GM21447 (cell line): ENCODE data around the gene GTF3C6.
"Not testable (repeated sequence)": the region's sequence is repeated elsewhere in the genome, so short reads cannot be mapped to it uniquely, and the experiment has no call there.

Experiments used
- ATAC-seq: cut with Tn5 transposase; IDR thresholded peaks from one replicate; pipeline ENCODE4 v1.9.1; 2021; ENCODE audit not compliant: unreplicated experiment

GTF3C6 gene, protein sequence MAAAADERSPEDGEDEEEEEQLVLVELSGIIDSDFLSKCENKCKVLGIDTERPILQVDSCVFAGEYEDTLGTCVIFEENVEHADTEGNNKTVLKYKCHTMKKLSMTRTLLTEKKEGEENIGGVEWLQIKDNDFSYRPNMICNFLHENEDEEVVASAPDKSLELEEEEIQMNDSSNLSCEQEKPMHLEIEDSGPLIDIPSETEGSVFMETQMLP

DNA sequence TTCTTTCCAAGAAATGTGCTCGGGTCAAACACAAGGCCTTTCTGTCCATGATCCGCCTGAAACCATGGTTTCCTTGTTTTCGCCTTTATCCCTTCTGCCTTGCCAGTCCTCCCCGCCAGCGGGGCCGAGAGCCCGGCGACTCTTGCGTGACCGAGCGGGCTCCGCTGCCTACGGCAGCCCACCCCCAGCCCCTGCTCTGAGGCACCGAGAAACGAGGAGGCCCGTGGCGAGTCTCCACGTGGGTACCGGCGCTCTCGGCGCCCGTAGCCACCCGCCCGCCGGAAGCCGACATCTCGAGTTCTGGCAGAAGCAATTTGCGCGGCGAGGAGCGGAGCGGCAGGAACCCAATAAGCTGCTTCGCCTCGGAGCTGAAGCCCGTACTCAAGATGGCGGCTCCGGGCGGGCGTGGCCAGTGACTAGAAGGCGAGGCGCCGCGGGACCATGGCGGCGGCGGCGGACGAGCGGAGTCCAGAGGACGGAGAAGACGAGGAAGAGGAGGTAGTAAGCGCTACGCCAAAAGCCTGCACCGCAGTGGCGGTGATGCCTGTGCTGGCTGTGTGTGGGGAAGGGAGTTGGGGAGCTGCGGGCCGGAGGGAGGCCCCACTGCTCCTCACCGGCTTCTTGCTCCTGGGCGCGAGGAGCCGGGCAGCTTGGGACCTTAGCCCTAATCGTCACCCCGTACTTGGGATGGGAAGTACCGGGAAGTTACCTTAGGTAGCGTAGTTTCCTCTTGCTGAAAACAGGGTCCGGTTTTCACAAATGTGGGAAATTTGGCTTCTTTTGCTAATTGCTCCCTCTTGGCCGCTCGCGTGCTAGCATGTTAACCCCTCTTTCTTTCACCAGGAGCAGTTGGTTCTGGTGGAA is at the start of gene GTF3C6:
Gene GTF3C6 (plus strand): TSS at position 378 of the 864 bp plus-strand sequence. CDS start 64 bp downstream, at position 442.
- ATAC-seq, result peak; percentile 97

DNA sequence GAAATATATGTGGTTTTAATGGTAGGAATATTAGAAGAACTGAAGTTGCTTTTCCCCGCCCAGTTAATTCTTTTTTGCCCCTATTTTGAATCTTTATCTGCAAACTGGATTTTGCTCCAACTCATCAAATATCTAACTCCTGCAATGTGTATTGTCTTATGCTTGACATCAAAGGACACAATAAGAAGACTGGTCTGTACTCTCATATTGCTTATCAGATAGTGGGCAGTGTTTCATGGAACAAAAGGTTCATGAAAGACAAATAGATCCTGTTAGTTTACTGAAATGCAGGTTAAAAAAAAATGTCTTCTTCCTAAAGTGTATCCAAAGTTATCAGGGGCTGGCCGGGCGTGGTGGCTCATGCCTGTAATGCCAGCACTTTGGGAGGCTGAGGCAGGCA is 27.7 kb upstream of the GTF3C6 start:
- no peak for ATAC-seq

DNA sequence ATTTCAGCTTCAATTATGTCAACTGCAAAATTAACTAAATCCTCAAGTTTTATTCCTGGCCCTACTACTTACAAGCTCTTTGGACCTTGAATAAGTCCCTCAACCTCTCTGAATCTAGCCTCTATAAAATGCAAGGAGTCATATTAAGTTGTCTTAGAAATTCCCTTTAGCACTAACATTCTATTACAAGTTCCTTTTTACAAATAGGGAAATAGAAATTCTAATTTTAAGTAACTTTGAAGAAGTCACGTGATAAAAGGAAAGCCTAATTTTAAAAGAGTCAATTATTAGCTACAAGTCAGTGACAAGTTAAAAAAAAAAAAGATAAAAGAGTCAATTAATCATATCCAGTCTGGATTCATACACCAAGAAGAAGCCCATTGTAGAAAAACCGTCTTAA is 24.6 kb upstream of the GTF3C6 start:
- ATAC-seq, result no peak

DNA sequence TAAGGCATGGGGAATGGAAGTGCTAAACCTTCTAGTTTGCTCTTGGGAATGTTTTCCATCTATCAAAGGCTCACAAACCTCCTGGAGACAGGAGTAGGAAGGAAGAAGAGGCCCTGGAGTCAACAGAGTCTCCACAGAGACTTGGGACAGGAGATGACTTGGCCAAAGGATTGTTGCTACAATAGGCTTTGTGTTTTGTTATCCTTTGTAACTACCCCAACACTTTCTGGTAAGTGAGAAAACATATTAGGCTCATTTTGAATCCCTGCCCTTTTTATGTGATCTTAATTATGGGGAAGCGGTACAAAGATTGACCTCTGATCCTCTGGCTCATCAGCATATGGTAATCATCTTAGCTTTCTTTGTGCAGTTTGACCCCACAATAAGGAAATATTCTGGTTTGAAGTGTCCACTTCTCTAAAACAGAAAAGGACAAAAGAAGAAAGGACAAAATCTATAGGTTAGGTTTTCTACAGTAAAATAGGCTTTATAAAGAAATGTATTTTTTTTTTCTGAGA is 24.1 kb upstream of the GTF3C6 start:
- ATAC-seq, result no peak

DNA sequence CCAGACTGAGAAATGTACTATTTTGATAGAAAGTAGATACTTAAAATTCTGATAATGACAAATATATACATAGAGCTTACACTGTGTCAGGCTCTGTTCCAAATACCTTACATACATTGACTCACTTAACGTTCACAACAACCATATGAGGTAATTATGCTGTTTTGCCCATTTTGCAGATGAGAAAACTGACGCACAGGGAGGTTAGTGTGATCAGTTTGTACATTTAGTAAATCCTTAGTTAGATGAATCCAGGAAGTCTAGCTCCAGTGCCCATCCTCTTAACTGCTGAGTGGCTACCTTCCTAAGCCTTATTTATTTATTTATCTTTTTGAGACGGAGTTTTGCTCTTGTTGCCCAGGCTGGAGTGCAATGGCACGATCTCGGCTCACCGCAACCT is 23.3 kb upstream of the GTF3C6 start:
- ATAC-seq, result no peak

DNA sequence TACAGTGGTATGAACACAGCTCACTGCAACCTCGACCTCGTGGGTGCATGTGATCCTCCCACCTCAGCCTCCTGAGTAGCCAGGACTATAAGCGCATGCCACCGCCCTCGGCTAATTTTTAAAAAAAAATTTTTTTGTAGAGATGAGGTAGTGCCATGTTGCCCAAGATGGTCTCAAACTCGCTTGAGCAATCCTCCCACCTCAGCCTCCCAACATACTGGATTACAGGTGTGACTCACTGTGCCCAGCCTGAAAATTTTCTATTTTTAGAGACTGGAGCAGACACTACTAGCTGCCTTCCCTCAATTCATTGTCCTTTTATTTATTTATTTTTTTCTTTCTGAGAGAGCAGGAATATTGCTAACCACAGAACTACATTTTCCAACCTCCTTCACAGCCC is 20.3 kb upstream of the GTF3C6 start:
- no peak for ATAC-seq

DNA sequence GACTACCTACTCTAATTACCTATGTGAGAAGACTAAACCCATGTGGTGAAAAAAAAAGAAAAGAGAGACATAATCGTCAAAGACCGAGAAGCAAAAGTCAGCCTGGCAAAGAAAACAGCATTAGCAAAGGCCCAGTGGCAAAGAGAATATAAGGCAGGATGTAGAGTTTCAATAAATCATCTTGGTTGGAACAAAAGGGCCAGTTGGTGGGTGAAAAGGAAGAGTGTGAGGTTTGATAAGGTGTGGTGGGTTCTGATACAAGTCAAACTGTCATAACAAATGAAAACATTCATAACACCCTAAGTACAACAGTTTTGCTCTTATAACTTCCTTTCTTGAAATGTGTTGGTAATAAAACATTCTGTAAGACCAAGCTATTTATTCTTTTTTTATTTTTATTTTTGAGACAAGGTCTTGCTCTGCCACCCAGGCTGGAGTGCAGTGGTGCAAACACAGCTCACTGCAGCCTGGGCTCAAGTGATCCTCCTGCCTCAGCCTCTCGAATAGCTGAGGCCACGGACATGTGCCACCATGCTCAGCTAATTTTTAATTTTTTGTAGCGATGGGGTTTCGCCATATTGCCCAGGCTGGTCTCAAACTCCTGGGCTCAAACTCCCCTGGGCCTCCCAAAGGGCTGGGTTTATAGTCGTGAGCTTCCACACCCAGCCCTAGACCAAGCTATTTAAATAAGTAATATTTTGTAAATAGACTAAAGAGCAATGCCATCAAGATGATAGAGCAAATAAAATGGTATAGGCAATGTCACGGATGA is 18.9 kb upstream of the GTF3C6 start:
- ATAC-seq, result no peak

DNA sequence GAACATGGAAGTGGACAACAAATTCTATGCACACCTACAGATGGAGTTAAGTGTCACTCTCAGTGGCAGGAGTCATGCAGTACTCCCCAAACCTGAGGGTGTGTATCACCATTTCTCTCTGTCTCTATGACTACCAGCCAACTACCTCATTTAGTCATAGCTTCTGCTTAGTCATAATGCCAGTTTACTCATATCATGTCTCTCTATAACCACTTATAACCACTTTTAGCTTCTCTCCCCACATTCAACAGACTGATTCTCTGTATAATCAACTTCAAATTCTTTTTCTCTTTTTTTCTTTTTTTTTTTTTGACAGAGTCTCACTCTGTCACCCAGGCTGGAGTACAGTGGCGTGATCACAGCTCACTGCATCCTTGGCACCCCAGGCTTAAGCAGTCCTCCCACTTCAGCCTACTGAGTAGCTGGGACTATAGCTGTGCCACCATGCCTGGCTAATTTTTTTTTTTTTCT is 13.8 kb upstream of the GTF3C6 start:
- ATAC-seq, result peak; percentile 100

DNA sequence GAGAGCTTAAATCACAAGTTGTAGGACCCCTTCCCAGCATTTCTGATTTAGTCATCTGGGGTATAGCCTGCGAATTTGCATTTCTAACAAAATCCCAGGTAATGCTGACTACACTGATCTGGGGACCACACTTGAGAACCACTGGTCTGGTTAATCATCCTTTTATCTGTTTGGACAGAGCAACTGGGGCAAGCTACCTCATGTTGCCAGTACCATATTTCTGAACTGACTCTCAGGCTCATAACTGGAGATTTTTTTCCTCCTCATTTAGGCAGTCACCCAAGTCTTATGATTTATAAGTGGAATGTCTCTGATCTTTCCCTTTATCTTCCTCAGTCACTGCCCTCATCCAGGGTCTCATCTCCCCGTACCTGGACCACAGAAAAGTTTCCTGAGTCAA is 12.0 kb upstream of the GTF3C6 start:
- no peak for ATAC-seq

DNA sequence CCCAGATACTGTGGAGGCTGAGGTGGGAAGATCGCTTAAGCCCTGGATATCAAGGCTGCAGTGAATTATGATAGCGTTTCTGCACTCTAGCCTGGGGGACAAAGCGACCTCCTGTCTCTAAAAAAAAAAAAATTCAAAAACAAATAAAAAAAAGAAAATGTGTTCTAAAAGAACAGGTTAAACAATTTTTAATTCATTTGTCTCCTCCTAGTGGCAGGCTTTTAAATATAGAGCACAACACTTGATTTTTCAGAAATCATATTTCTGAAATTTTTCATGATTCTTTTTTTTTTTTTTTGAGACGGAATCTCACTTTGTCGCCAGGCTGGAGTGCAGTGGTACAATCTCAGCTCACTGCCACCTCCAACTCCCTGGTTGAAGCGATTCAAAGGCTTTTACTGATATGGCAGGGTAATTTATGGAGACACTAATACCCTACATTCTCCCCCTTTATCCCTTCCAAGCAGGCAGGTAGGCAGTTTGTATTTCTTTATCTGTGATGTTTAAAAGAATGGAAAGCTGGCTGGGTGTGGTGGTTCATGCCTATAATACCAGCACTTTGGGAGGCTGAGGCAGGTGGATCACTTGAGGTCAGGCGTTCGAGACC is 8.7 kb upstream of the GTF3C6 start:
- no peak for ATAC-seq

DNA sequence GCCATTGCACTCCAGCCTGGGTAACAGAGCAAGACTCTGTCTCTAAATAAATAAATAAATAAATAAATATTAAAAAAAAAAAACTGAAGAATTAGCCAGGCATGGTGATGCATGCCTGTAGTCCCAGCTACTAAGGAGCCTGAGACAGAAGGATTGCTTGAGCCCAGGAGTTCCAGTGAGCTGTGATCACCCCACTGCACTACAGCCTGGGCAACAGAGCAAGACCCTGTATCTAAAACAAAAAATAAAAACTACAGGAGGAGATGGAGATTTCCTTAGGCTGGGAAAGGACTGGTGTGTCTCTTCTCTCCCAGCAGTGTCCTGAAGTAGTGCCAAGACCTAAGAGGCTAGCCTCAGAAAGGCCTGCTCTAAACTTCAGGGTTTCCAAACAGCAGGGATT is 8.1 kb upstream of the GTF3C6 start:
- ATAC-seq, result no peak

DNA sequence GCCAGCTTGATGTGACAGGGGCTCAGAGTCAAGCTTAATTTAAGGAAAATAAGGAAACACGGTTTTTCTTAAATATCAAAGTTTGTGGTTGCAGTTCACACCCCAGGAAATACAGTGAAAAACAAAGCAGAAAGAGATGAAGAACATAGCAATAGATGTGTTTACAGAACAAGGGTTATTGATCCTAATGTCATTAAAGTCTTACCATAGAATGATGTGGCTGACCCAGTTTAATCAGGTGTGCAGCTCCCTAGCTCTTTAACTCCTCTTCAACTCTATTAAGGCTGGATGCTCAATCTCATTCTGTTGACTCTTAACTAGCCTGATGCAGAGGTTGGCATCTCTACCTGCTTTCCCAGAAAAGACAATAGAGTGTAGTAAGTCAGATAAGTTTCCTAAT is 7.5 kb upstream of the GTF3C6 start:
- ATAC-seq, result no peak

DNA sequence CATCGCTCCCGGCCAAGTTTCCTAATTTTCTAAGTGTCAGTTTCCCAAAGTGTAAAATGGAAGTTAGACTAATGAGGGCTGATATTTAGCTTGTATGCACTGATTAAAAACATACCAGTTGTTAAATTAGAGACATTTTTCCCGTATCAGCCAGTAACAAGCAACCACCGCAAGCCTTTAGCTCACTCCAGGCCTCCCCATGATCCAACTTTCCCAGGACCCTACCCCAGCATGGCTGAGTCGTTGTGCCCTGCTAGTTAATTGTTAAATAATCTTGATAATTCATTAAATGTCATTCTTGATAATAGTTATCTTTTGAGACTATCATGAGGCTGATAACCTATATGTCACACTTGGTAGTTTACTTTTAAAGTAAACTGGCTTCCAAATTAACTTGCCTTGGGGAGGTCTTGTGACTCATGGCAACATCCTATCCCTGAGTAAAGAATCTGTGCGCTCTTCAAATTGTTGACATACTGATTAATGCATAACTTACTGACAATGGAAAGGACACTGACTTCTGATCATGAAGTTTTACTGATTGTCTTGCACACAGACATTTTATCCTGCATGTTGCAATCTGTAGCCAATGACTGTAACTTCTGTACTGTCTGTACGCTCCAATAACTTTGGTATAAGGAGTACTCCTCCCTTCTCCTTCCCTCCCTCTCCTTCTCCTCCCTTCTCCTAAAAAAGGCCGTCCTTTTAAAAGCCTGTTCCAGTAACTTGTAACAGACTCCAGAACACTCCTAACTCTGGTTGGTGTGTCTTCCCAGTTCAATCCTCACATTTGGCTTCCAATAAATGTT is 6.3 kb upstream of the GTF3C6 start:
- no peak for ATAC-seq

DNA sequence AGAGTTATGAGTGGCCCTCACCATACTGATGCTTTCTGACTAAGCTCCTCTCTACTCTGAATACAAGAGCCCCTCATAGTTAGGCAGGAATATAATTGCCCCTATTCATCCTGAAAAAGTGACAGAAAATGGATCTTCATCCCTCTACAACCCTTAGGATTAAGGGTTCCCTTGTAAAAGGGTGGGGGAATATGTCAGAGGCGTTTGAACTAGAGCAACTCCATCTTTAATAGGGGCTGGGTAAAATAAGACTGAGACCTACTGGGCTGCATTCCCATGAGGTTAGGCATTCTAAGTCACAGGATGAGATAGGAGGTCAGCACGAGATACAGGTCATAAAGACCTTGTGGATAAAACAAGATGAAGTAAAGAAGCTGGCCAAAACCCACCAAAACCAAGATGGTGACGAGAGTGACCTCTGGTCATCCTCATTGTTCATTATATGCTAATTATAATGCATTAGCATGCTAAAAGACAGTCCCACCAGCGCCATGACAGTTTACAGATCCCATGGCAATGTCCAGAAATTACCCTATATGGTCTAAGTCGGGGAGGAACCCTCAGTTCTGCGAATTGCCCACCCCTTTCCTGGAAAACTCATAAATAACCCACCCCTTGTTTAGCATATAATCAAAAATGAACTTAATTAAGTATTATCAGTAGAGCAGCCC is 4.7 kb upstream of the GTF3C6 start:
- no peak for ATAC-seq

DNA sequence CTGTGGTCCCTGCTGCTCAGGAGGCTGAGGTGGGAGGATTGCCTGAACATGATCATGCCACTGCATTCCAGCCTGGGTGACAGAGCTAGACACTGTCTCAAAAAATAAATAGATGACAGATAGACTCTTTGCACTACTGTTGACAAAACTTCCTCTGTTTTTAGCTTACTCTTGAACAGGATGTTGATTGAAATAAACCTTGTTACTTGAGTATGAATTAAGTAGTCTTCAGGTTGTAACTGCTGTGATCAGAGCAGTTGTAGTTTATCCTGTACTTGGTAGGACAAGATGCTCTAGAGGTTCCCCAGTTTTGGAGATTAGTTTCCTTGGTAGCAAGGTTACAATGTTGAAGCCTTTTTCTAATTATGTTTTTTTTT is 1.5 kb downstream of the GTF3C6 start:
- no peak for ATAC-seq

DNA sequence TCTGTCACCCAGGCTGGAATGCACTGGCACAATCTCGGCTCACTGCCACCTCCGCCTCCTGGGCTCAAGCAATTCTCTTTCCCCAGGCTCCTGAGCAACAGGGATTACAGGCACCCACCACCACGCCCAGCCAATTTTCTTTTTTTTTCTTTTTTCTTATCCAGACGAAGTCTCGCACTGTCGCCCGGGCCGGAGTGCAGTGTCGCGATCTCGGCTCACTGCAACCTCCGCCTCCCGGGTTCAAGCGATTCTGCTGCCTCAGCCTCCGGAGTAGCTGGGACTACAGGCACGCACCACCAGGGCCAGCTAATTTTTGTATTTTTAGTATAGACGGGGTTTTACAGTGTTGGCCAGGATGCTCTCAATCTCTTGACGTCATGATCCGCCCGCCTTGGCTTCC is 4.1 kb downstream of the GTF3C6 start:
- ATAC-seq, result not testable (repeated sequence)

DNA sequence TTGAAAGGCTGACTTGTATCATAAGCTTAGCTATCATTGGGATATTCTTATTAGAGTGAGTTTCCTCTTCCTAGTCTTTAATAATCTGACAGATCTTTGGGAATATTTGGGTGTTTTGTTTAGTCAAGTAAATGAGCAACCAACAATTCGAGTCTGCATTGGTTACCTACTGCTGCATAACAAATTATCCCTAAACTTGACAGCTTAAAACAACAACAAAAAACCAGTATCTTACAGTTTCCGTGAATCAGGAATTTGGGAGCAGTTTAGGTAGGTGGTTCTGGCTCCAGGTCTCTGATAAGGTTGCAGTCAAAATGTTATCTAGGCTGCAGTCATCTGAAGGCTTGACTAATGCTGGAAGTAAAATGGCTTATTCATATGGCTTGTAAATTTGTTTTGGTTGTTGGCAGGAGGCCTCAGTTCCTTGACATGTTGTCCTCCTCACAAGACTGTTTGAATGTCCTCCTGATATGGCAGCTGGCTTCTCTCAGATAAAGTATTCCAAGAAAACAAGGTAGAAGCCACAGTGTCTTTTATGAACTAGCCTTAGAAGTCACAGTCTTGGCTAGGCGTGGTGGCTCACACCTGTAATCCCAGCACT is 7.2 kb downstream of the GTF3C6 start:
- ATAC-seq, result no peak

DNA sequence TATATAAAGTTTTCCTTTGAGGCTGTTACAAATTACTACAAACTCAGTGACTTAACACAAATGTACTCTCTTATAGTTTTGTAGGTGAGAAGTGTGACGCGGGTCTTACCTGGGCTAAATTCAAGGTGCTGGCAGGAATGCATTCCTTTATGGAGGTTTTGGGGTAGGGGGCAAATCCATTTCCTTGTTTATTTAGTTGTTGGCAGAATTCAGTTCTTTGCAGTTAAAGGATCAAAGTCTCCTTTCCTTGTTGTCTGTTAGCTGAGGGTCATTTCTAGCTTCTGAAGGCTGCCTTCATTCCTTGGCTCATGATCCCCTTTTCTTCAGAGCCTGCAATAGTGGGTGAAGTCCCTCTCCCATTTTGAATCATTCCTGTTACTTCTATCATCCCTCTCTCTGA is 10.2 kb downstream of the GTF3C6 start:
- ATAC-seq, result not testable (repeated sequence)

DNA sequence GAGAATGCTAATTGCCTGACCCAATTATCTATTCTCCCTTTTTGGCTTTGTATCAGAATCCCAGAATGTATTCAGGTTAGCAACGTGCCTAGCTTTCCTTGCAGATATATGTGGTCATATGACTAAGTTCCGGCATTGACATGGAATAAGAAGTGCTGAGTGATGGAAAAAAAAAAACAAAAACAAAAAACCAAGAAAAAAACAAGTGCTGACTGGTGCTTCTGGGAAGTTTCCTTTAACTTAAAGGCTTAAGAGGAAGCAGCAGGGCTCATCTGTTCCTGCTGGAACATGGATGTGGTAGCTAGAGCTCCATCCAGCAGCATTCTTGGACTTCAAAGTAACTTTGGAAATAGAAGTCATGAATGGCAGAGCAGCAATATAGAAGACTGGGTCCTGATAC is 13.0 kb downstream of the GTF3C6 start:
- no peak for ATAC-seq
